ENCODE measurements around the gene SLC20A1. TPM values are rescaled to one million over a fixed set of nuclear protein-coding genes. Genes with fewer than 3 reads are reported as not detected.

The SLC20A1 gene
- total and polyA plus RNA-seq, 11 donors, result 5.6 to 51.7 (median 12.0) TPM

GRCh38 chr2:112688086-112688880 lies 42.5 kb downstream of the SLC20A1 start:
- 91 to 95% (median 93%) methylated on average over 14 of the region's 14 CpGs for WGBS, 4 donors
- Histone ChIP-seq H3K27me3 (no peaks in the 10 kb centered on the region), H3K9me3 (no peaks in the 10 kb centered on the region), H3K4me1 (peaks cover 0 to 44% (median 0%) of the 10 kb centered on the region in 12 donors), H3K36me3 (no peaks in the 10 kb centered on the region), H3K27ac (no peak overlapping the region), H3K4me3 (no peak overlapping the region)
- ATAC-seq (no peak), DNase-seq (no peak)
- TF ChIP-seq CTCF (IDR thresholded peaks at IDR 0.05) (no peak), POLR2A (IDR thresholded peaks at IDR 0.05) (no peak)
- intact Hi-C loops (cut with DNase I), result loop anchor here in 1 of 10 donors (5.0 kb wide), 1 partner anchor 36 kb away; no protein-coding TSS in a partner anchor

GRCh38 chr2:112690853-112691401 lies 45.2 kb downstream of the SLC20A1 start:
- Histone ChIP-seq H3K27me3 (no peaks in the 10 kb centered on the region), H3K36me3 (no peaks in the 10 kb centered on the region), H3K4me3 (peak overlapping the region in 1 of 12 donors; percentile 33), H3K27ac (peak overlapping the region in 1 of 12 donors; percentile 81), H3K9me3 (no peaks in the 10 kb centered on the region), H3K4me1 (peaks cover 0 to 36% (median 0%) of the 10 kb centered on the region in 12 donors)
- intact Hi-C loops (cut with DNase I), result loop anchor here in 9 of 10 donors (1.0 to 10.0 kb wide), 5 partner anchors 64 to 92 kb away; no protein-coding TSS in a partner anchor
- peak; percentile 40 to 83 (median 76) for ATAC-seq
- no peak for TF ChIP-seq POLR2A (IDR thresholded peaks at IDR 0.05)
- TF ChIP-seq CTCF (IDR thresholded peaks at IDR 0.05), result peak; percentile 44 to 68 (median 62)
- WGBS, 4 donors, result 47 to 58% (median 53%) methylated on average over 7 to 9 of the region's 9 CpGs
- DNase-seq, result peak in 4 of 5 donors; percentile 57 to 75 (median 62)

- Histone ChIP-seq H3K36me3 (no peaks in the 10 kb centered on the region), H3K9me3 (no peaks in the 10 kb centered on the region), H3K27me3 (no peaks in the 10 kb centered on the region), H3K4me3 (no peak overlapping the region), H3K4me1 (peaks cover 0 to 28% (median 0%) of the 10 kb centered on the region in 12 donors), H3K27ac (peak overlapping the region in 1 of 12 donors; percentile 77)
- intact Hi-C loops (cut with DNase I), result loop anchor here in 9 of 10 donors (1.0 to 10.0 kb wide), 5 partner anchors 65 to 93 kb away; no protein-coding TSS in a partner anchor
- TF ChIP-seq POLR2A (IDR thresholded peaks at IDR 0.05) (no peak), CTCF (IDR thresholded peaks at IDR 0.05) (no peak)
- WGBS, 4 donors, result 54 to 58% (median 57%) methylated on average over 4 of the region's 4 CpGs
- DNase-seq (no peak), ATAC-seq (peak in 1 of 4 donors; percentile 62)
These were observed 46.1 kb downstream of the SLC20A1 start for GRCh38 chr2:112691881-112692281.

- Histone ChIP-seq H3K9me3 (no peaks in the 10 kb centered on the region), H3K36me3 (no peaks in the 10 kb centered on the region), H3K4me3 (no peak overlapping the region), H3K27me3 (no peaks in the 10 kb centered on the region), H3K27ac (peak overlapping the region in 1 of 12 donors; percentile 77), H3K4me1 (peaks cover 0 to 28% (median 0%) of the 10 kb centered on the region in 12 donors)
- intact Hi-C loops (cut with DNase I), result loop anchor here in 4 of 10 donors (5.0 to 10.0 kb wide), 2 partner anchors 65 to 68 kb away; no protein-coding TSS in a partner anchor
- TF ChIP-seq CTCF (IDR thresholded peaks at IDR 0.05) (no peak), POLR2A (IDR thresholded peaks at IDR 0.05) (no peak)
- WGBS, 4 donors, result 59 to 72% (median 61%) methylated on average over 4 to 5 of the region's 5 CpGs
- ATAC-seq (peak in 3 of 4 donors; percentile 61 to 83 (median 73)), DNase-seq (peak in 2 of 5 donors; percentile 25 to 45)
These were observed 46.8 kb downstream of the SLC20A1 start for GRCh38 chr2:112692495-112692911.

Measured in heart left ventricle (tissue), 16 donors.